HCT116 (cell line): ENCODE measurements around the gene TMEM132A. TPM values are rescaled to one million over a fixed set of nuclear protein-coding genes. Genes with fewer than 3 reads are reported as not detected.

Experiments used
- ATAC-seq: fragments of 200-7000 bp; cut with Tn5 transposase; 2 replicates; pipeline ENCODE4 v1.9.1; 2020; ENCODE audit warnings: mild to moderate bottlenecking, moderate library complexity
- BruUV-seq: library from RNA; stranded (reverse); fragments of 400-500 nt; replicated peaks from 2 replicates; lab custom pipeline; 2021; lab: Mats Ljungman, UMichigan
- CTCF ChIA-PET: fragments of 300-600 bp; sonication (Branson Sonifier 250); formaldehyde crosslinking; loops from one replicate; lab custom pipeline; 2021; ENCODE audit warnings: antibody characterized with exemption; lab: Charles Lee
- POLR2A ChIA-PET: fragments of 300-600, 350-600 bp; sonication (Branson Sonifier 250); formaldehyde crosslinking; loops from one replicate; lab custom pipeline; 2021; ENCODE audit warnings: antibody characterized with exemption; lab: Charles Lee
- RAD21 ChIA-PET, 2 experiments: fragments of 300-600 bp; sonication (Branson Sonifier 250); formaldehyde crosslinking; loops; one replicate each; lab custom pipeline; 2023; ENCODE audit warnings: low total read pairs in 2 of 2; ENCODE audit not compliant: uncharacterized antibody in 2 of 2, unreplicated experiment in 2 of 2, low non-redundant PET in 1 of 2; lab: Charles Lee
- DNase-seq: peaks from one replicate; pipeline ENCODE4 v3.0.0-alpha.2; 2010; ENCODE audit warnings: low read depth, low spot score
- H2AFZ ChIP-seq: fragments of 200-600 bp; shearing (Covaris generic), sonication (generic); 2 replicates; pipeline ENCODE4 v1.6.1; 2017; ENCODE audit warnings: low read depth, mixed run types, mixed read lengths, antibody characterized with exemption, low read length; ENCODE audit not compliant: poor library complexity, severe bottlenecking
- H3K27ac ChIP-seq: 2 replicates; pipeline ENCODE4 v1.5.1; 2012; ENCODE audit warnings: low read depth, low read length
- H3K27me3 ChIP-seq: fragments of 200-600 bp; sonication (generic); 2 replicates; pipeline ENCODE4 v1.6.1; 2016; ENCODE audit warnings: mixed run types, low read length, mixed read lengths; ENCODE audit not compliant: insufficient read depth
- H3K36me3 ChIP-seq, 2 experiments: fragments of 200-500 bp in 1 of 2; fragments of 200-600 bp in 1 of 2; sonication (Bioruptor generic) in 1 of 2; sonication (generic) in 1 of 2; 2 replicates each; pipeline versions ENCODE4 v1.5.1 to v1.6.1; 2014 to 2016; ENCODE audit warnings: low read length in 2 of 2, inconsistent platforms in 1 of 2, mixed read lengths in 1 of 2, mixed run types in 1 of 2; ENCODE audit not compliant: insufficient read depth in 2 of 2, control insufficient read depth in 1 of 2
- H3K4me1 ChIP-seq, 2 experiments: fragments of 200-600 bp in 1 of 2; sonication (generic) in 1 of 2; 2 replicates each; pipeline versions ENCODE4 v1.5.1 to v1.6.1; 2012 to 2017; ENCODE audit warnings: low read length in 2 of 2, inconsistent platforms in 1 of 2, mild to moderate bottlenecking in 1 of 2, mixed read lengths in 1 of 2, mixed run types in 1 of 2, moderate library complexity in 1 of 2; ENCODE audit not compliant: insufficient read depth in 2 of 2, control insufficient read depth in 1 of 2
- H3K4me2 ChIP-seq: fragments of 200-600 bp; sonication (generic); 2 replicates; pipeline ENCODE4 v1.6.1; 2017; ENCODE audit warnings: mixed run types, low read length, mixed read lengths
- H3K4me3 ChIP-seq, 2 experiments: fragments of 200-600 bp in 1 of 2; sonication (generic) in 1 of 2; replicated peaks in 1 of 2; 2 replicates each; pipeline ENCODE4 v1.5.1; 2011 to 2016; ENCODE audit warnings: low read length in 2 of 2, control low read depth in 1 of 2, low read depth in 1 of 2, mild to moderate bottlenecking in 1 of 2, mixed read lengths in 1 of 2, mixed run types in 1 of 2
- H3K79me2 ChIP-seq: fragments of 200-600 bp; sonication (generic); 2 replicates; pipeline ENCODE4 v1.6.1; 2017; ENCODE audit warnings: mild to moderate bottlenecking, mixed run types, low read length, moderate library complexity, mixed read lengths; ENCODE audit not compliant: insufficient read depth
- H3K9ac ChIP-seq: fragments of 200-600 bp; sonication (generic); 2 replicates; pipeline ENCODE4 v1.6.1; 2016; ENCODE audit warnings: low read length, mixed read lengths
- H3K9me2 ChIP-seq: fragments of 200-600 bp; sonication (generic), shearing (Covaris generic); 2 replicates; pipeline ENCODE4 v1.6.1; 2017; ENCODE audit warnings: mixed run types, mild to moderate bottlenecking, moderate library complexity; ENCODE audit not compliant: insufficient read depth
- H3K9me3 ChIP-seq, 2 experiments: fragments of 200-500 bp in 1 of 2; fragments of 200-600 bp in 1 of 2; sonication (Bioruptor generic) in 1 of 2; sonication (generic) in 1 of 2; 2 replicates each; pipeline ENCODE4 v1.6.1; 2014 to 2017; ENCODE audit warnings: low read length in 2 of 2, mixed read lengths in 2 of 2, inconsistent platforms in 1 of 2, low read depth in 1 of 2, mild to moderate bottlenecking in 1 of 2, mixed run types in 1 of 2, moderate library complexity in 1 of 2; ENCODE audit not compliant: control insufficient read depth in 1 of 2, insufficient read depth in 1 of 2
- H4K20me1 ChIP-seq: fragments of 200-600 bp; sonication (generic), shearing (Covaris generic); 2 replicates; pipeline ENCODE4 v1.6.1; 2017; ENCODE audit warnings: mixed run types, mild to moderate bottlenecking, moderate library complexity; ENCODE audit not compliant: insufficient read depth
- ATF3 ChIP-seq: IDR thresholded peaks from 2 replicates; pipeline ENCODE4 v1.6.1; 2012
- CEBPB ChIP-seq: IDR thresholded peaks from 2 replicates; pipeline ENCODE4 v1.6.1; 2012; ENCODE audit warnings: low read depth
- EZH2phosphoT487 ChIP-seq: fragments of 200-600 bp; IDR thresholded peaks from 2 replicates; pipeline ENCODE4 v1.6.1; 2018; ENCODE audit warnings: antibody characterized with exemption, borderline replicate concordance
- MAX ChIP-seq: IDR thresholded peaks from 2 replicates; pipeline ENCODE4 v1.6.1; 2012
- RAD21 ChIP-seq: IDR thresholded peaks from 2 replicates; pipeline ENCODE4 v1.6.1; 2012; ENCODE audit warnings: low read depth, mild to moderate bottlenecking
- SIN3A ChIP-seq: IDR thresholded peaks from 2 replicates; pipeline ENCODE4 v1.6.1; 2012; ENCODE audit warnings: low read depth
- SP1 ChIP-seq: IDR thresholded peaks from 2 replicates; pipeline ENCODE4 v1.6.1; 2012; ENCODE audit warnings: low read depth
- TCF7L2 ChIP-seq: IDR thresholded peaks from 2 replicates; pipeline ENCODE4 v1.7.0; 2011; ENCODE audit warnings: borderline replicate concordance, inconsistent platforms; ENCODE audit not compliant: insufficient read depth, insufficient read length; ENCODE audit errors: extremely low read depth
- ZFX ChIP-seq: fragments of 450-650 bp; IDR thresholded peaks from 2 replicates; pipeline ENCODE4 v1.6.1; 2017
- intact Hi-C: fragments of 100-400 bp; cut with micrococcal nuclease; formaldehyde crosslinking; loops from 2 replicates; pipeline ENCODE4 v1.10.0; 2022
- total RNA-seq: library from RNA; stranded (reverse); gene quantifications from one replicate; pipeline ENCODE4 v1.2.1, GENCODE V29; 2021; ENCODE audit not compliant: unreplicated experiment

TMEM132A gene
- total RNA-seq, 1 experiment from 2014 or later, result 120 TPM

- peaks cover 18 to 26% of the 10 kb centered on the region in 2 experiments for H3K4me1 ChIP-seq
- H3K9ac ChIP-seq, result peak overlapping the region; percentile 77
- H2AFZ ChIP-seq, result no peak overlapping the region
- H3K4me2 ChIP-seq, result peak overlapping the region; percentile 92
- H4K20me1 ChIP-seq, result no peaks in the 10 kb centered on the region
- H3K27me3 ChIP-seq, result no peaks in the 10 kb centered on the region
- TF ChIP-seq ATF3 (no peak), RAD21 (no peak), MAX (no peak), EZH2phosphoT487 (no peak), ZFX (no peak), SP1 (no peak), CEBPB (no peak), TCF7L2 (no peak), SIN3A (no peak)
- peak overlapping the region; percentile 71; the same call in 1 of the 2 replicates for H3K27ac ChIP-seq
- H3K36me3 ChIP-seq, result peaks cover 20 to 22% of the 10 kb centered on the region in 2 experiments; a peak in 3 of 4 replicates
- ChIA-PET POLR2A (no interaction called here), RAD21 (no interaction called here), CTCF (no interaction called here)
- intact Hi-C loops, result no loop called here
- BruUV-seq, result no TSS peak
- H3K4me3 ChIP-seq, result peak overlapping the region; percentile 74 to 75
- H3K9me2 ChIP-seq, result no peaks in the 10 kb centered on the region
- H3K9me3 ChIP-seq, result no peaks in the 10 kb centered on the region
- DNase-seq, result no peak
- peak; percentile 14; the same call in 1 of the 2 replicates for ATAC-seq
- peaks cover 2% of the 10 kb centered on the region for H3K79me2 ChIP-seq
These were observed 920 bp downstream of the TMEM132A start for GRCh38 chr11:60924906-60925853.
